Skin of body (tissue), 2 donors: ENCODE data around the gene DUOX2. TPM values are rescaled to one million over a fixed set of nuclear protein-coding genes. Genes with fewer than 3 reads are reported as not detected.
A peak's percentile ranks its signal among the peaks of the same experiment; 100 is the strongest.

Source experiments
- DNase-seq: peaks from one replicate; lab custom pipeline; 2025; lab: John Stamatoyannopoulos, UW
- total RNA-seq: library from RNA; depleted of rRNA; stranded (reverse); fragments of >200 nt; gene quantifications from one replicate; pipeline ENCODE4 v1.2.3, GENCODE V29; 2014

Gene DUOX2
- 0.79 TPM for total RNA-seq

DNA sequence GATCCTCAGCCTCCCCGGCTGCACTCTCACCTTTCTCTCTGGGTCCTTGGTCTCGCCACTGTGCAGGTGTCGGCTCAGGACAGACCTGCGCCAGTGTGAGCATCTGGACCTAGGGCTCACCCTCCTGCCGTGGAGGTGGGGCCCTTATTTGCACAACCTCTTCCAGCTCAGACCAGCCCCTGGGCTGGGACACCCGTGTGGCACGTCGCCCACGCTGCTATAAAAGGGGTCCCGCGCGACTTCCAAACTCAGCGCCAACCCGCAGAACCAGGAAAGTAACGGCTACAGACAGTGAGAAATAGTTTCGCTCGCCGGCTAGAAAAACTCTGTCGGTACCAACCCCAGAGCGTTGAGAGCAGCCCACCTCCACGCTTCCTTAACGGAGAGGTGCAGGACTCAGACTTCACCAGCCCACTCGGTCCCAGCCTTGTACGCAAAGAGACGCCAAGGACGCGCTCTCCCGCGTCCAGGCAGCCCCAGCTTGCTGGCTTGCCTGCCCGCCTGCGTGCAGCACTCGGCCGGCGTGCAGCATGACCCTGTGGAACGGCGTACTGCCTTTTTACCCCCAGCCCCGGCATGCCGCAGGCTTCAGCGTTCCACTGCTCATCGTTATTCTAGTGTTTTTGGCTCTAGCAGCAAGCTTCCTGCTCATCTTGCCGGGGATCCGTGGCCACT is at the start of gene DUOX2, which contains the start of gene DUOXA2:
Gene DUOX2 (minus strand): TSS at position 97 of the 675 bp plus-strand sequence. CDS start 761 bp downstream, outside the sequence.
Gene DUOXA2 (plus strand): TSS at position 251 of the 675 bp plus-strand sequence. CDS start 280 bp downstream, at position 531.
- no peak for DNase-seq

DNA sequence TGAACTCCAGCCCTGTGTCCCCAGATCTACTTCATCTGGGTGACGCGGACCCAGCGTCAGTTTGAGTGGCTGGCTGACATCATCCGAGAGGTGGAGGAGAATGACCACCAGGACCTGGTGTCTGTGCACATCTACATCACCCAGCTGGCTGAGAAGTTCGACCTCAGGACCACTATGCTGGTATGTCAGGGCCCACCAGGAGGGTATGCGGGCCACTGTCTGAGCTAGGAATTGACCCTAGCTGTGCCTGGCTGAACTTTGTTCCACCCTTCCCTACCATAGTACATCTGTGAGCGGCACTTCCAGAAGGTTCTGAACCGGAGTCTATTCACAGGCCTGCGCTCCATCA is 49.5 kb upstream of the DUOX2 start:
- no peak for DNase-seq

DNA sequence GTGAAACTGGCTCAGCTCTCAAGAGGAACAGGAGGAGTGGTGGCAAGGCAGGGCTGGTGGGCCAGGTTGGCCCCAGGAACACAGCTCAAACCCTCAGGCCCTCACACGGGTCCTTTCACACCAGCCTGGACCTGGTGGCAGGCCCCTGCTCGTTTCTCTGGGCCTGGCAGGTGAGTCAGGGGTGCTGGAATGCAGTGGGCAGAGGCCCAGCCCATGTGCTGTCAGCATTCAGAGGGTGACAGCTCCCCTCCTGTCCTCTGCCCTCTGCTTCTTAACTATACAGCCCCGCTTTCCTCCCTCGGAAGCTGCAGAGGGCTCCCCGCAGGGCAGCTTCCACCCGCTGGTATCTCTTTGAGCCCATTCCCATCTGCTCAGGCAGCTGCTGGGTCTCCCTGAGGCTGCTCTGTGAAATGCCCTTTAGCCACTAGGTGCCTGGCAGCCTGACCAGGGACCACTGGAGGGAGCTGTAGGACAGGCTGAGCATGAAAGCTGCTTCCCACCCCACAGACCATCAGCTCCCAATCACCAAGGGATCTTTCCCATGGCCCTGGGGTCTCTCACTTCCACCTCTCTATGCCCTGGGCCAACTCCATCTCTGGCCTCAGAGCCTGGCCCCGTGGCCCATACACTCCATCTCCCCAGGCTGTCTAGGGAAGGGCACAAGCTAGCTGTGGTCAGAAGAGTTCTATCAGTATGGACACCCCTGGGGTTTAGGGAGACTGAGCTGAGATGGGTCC is 49.0 kb upstream of the DUOX2 start:
- peak; percentile 49 for DNase-seq

DNA sequence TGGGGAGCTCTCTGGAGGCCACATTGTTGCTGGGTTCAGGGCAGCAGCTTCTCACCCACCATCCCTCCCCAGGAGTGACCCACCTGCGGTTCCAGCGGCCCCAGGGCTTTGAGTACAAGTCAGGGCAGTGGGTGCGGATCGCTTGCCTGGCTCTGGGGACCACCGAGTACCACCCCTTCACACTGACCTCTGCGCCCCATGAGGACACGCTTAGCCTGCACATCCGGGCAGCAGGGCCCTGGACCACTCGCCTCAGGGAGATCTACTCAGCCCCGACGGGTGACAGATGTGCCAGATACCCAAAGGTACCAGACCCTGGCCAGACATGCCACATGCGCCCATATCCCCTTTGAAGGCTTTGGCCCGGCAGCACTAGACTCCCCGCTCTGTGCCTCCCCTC is 47.7 kb upstream of the DUOX2 start:
- no peak for DNase-seq

DNA sequence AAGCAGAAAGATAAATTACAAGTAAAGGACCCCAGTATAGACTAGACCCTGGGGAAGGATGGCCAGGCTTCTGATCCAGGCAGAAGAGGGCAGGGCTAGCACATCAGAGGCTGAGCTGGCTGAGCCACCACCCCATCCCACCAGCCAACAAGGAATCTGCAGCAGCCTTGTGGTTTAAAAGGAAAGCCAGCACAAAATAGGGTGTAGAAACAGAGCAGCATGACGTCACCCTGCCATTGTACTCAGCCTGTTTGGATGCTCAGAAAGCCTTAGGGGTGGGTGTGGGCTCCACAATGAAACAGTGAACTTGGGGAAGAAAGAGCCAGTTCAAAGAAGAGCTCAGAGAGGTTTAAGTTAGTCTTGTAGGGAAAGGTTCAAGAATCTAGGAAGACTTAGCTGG is 44.0 kb upstream of the DUOX2 start:
- peak; percentile 12 for DNase-seq

DNA sequence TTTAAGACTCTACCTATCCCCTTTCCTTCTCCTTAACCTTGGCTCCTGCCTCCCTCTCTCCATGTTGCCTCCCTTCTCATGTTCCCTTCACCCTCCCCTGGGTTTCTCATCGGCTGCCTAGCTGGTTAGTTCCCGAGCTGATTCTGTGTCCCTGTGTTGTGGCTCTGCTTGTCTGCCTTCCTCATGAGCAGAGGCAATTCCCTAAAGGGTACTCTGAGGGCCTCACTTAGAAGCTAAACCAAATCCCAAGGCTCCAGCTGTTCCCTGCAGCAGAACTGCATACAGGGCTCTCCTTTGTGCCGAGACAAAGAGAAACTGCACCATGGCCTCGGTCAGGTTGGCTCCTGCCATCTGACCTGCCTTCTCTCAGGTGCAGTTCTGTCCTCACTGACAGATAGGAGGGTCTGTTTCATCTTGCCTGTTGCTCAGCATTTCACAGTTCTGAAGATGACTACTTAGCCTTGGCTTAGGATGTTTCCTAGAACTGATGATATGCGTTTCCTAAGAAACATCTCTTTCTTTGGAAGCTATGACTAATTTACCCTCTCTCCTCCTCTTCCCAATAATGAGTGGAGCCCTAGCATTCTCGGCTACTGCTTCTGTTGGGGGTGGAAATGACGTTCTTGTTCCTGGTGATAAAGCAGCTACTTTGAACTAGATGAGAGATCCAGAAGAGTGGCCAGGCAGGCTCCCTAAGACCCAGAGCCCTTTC is 42.9 kb upstream of the DUOX2 start:
- DNase-seq, result no peak

DNA sequence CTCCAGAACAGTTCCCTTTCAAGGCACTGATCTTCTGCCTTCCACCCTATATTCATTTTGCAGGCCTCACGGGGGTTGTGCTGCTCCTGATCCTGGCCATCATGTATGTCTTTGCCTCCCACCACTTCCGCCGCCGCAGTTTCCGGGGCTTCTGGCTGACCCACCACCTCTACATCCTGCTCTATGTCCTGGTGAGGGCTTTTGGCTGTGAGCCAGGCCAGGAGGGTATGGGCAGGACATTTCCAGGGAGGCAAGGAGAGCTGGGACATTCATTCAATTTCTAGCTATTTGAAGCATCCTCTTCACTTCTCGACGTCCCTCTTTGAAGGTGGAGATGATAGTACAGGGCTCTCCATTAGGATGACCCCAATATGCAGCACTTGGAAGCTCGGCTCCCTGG is 41.8 kb upstream of the DUOX2 start:
- DNase-seq, result no peak

DNA sequence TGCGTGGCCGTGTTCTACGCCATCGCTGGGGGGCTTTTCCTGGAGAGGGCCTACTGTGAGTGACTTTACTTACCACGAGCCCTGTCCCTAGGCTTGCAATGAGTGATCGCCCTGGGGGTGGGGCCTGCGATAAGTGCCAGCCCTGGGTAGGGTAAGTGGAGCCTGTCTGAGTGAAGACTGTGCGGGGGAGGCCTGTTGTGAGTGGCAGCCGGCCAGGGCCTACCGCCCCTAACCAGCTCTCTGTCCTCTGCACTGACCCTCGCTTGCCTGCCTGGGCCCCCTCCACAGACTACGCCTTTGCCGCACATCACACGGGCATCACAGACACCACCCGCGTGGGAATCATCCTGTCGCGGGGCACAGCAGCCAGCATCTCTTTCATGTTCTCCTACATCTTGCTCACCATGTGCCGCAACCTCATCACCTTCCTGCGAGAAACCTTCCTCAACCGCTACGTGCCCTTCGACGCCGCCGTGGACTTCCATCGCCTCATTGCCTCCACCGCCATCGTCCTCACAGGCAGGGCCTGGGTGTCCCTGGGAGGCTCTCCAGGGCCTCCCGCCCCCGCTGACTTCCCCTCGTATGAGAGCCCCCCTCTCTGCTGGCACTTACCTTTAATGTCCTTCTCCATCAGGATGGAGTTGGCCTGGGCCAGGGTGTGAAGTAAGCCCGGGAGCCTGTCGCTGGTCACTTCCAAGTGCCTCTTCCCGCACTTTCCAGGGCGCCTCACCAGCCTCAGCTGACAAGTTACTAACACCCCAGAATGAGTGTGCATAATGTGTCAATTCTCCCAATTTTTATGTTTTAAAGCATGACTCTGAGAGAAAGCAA is 38.2 kb upstream of the DUOX2 start:
- DNase-seq, result no peak

DNA sequence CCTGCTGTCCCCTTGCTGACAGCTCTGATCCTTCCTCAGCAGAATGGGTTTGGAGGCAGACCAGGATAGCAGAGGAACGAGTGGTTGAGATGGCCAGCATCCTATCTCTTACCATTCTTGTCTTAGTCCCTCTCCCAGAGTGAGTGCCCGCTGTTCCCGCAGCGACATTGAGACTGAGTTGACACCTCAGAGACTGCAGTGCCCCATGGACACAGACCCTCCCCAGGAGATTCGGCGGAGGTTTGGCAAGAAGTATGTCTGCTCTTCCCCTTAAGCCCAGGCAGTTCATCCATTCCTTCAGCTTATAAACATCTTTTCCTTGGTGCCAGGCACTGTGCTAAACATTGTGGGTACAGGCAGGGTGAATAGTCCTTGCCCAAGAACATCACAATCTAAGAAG is 37.0 kb upstream of the DUOX2 start:
- DNase-seq, result no peak

DNA sequence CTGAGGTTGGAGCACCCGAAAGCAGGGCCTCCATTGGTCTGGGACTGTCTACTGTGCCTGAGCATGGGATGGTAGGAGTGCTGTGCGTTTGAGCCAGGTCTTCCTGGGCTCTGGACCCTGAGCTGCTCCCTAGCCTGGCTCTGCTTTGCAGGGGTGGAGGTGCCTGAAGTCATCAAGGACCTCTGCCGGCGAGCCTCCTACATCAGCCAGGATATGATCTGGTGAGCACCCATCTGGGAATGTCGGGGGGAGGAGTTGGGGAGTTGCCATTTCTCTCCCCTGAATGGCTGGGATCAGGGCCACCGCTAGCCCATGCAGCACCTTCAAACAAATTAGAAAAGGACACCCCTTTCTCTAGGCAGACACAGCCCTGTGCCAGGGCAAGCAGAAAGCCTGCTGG is 36.5 kb upstream of the DUOX2 start:
- no peak for DNase-seq

DNA sequence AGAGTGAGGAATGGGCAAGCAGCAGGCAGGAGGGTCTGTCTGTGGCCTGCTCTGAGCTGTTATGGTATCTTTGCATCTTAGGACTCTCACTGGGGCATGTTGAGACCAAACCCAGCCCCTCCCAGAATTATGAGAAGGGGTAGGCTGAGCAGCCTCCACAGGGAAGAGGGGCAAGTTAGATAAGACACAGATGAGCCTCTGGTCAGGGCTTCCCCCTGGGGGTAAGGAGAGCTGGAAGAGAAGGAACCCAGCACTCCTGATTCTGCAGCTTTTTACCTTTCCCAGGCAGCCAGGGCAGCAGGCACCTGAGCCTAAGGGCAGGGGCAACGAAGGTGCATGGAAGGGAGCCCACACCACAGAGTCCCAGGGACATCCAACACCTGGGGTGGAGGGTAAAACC is 35.1 kb upstream of the DUOX2 start:
- DNase-seq, result no peak

DNA sequence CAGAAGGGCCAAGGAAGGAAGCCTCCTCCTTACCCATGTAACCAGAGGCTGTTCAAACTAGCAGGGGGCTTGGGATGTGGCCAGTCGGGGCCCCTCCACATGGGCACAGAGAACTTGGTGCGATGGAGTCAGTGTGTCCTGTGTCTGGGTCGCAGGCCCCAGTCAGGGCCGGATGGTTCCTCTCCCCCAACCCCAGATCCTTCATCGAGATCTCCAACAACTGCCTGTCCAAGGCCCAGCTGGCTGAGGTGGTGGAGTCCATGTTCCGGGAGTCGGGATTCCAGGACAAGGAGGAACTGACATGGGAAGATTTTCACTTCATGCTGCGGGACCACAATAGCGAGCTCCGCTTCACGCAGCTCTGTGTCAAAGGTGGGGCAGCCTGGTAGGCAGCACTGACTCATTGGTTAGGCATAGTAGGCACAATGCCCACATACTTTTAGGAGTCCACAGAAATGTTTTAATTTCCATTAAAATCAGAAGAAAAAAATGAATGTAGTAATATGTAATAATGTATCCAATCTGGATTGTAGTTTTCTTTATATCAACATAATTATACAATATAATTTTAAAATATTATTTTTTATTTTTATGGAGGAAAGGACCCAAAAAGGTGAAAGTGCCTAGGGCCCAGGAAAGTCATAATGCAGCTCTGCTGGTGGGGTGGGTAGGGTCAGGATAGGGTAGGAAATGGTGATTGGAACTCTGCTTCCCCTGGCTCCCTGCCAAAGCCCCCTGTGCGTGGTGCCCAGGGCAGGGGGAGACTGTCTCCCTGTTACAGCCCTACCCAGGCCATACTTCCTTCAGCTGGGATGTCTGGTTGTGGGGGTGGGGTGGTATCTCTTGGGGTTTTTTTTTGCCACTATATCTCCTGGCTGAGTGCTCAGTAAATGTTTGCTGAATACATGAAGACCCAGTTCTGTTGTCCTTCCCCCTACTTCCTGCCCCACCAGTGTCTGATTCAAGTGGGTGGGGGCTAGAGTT is 34.4 kb upstream of the DUOX2 start:
- no peak for DNase-seq

DNA sequence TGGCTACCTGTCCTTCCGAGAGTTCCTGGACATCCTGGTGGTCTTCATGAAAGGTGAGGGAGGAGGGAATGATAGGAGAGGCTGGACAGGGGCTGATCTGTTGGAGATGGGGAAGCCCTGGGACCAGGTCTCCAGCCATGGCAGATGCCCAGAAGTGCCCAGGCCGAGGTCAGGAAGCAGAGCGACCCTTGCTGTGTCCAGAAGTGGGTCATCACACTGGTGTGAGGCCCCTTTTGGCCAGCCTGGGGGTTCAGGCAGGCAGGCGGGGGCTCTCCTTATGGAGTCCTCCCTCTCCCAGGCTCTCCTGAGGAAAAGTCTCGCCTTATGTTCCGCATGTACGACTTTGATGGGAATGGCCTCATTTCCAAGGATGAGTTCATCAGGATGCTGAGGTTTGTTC is 33.6 kb upstream of the DUOX2 start:
- no peak for DNase-seq

DNA sequence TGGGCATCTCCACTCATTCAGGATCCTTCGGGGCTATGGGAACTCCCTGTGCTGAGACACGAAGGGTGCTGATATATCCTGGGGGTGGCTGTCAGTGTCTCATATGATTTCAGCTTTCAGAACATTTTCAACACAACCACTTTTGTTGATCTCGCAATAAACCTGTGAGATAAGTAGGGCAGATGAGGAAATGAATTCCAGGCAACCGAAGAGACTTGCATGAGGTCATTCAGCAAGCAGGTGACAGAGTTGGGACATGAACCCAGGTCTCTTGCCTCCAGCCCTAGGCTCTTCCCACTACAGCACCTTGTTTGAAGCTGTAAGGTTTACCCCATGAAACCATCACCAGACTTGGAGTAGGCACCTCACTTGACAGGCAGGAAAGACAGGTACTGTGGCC is 32.4 kb upstream of the DUOX2 start:
- peak; percentile 14 for DNase-seq

DNA sequence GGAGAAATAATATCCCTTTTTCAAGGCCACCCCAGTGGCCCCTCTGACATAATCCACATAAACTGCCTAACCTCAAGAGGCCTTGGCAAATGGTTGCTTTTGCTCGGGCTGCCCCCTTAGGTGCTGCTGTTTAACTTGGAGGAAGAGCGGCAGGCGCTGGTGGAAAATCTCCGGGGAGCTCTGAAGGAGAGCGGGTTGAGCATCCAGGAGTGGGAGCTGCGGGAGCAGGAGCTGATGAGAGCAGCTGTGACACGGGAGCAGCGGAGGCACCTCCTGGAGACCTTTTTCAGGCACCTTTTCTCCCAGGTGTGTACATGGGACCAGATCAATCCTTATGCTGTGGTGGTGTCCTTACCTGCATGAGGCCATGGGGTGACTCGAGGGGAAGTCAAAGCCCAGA is 30.8 kb upstream of the DUOX2 start:
- DNase-seq, result no peak

DNA sequence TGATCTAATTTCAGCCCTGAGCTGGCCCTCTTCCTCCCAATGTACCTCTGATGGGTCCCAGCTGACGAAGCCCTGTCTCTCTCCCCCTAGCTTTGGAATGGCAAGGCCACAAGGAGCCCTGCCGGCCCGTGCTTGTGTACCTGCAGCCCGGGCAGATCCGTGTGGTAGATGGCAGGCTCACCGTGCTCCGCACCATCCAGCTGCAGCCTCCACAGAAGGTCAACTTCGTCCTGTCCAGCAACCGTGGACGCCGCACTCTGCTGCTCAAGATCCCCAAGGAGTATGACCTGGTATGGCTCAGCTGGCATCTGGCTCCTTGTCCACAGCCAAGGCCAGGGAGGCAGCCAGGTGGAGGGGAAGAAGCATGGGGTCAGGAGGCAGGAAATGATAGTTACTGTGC is 30.0 kb upstream of the DUOX2 start:
- no peak for DNase-seq

DNA sequence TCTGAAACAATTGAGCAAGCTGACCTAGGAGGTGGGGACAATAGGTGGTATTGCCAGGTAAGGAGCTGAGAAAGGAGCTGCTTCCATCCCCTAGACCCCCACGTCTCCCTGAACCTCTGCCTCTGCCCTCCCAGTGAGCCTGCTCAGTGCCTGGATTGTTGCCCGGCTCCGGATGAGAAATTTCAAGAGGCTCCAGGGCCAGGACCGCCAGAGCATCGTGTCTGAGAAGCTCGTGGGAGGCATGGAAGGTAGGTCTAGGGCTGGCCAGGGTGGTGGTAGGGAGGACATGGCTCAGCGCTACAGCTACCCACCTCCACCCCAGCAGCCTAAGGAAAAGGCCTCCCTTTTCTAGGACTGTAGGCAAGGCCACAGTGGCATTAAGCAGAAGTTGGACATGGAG is 29.1 kb upstream of the DUOX2 start:
- DNase-seq, result no peak

DNA sequence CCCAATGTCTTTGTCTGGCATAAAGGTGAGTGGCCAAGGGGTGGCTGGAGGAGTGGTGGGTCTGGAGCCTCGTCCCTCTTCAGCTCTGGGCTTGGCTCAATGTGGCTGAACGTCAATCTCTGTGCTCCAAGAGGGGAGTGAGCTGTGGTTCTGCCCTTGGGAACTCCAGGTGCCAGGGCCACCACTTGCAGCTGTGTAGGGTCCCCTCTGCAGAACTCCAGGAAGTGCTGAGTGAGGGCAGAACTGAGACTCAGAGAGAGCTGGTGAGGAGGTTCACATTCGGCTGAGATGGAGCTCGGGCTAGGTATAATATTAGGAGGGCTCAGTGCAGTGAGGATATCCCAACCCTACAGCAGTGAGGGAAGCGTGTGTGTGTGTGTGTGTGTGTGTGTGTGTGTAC is 27.4 kb upstream of the DUOX2 start:
- no peak for DNase-seq

DNA sequence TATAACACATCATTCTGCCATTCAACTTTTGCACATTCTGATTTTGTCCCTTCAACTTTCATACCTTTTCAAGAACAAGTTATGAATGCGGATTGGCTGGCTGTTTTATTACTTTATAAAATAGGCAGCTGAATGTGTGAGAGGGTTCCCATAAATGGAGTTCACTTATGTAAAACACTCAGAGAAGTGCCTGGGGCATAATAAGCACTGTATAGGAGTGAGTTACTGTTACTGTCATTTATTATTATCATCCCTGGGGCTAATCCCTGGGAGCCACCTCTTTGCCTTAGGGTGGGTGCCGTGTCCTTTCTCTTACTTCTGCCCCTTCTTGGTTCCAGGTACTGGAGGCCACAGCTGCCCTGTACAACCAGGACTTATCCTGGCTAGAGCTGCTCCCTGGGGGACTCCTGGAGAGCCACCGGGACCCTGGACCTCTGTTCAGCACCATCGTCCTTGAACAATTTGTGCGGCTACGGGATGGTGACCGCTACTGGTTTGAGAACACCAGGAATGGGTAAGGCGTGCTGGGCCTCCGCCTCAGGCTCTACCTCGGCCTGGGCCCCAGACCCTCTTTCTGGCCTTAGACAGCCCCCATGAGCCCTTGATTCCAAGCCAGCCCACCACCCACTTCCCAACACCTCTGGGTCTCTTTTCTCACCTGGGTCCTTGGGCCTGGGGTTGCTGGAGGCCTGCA is 26.7 kb upstream of the DUOX2 start:
- no peak for DNase-seq

DNA sequence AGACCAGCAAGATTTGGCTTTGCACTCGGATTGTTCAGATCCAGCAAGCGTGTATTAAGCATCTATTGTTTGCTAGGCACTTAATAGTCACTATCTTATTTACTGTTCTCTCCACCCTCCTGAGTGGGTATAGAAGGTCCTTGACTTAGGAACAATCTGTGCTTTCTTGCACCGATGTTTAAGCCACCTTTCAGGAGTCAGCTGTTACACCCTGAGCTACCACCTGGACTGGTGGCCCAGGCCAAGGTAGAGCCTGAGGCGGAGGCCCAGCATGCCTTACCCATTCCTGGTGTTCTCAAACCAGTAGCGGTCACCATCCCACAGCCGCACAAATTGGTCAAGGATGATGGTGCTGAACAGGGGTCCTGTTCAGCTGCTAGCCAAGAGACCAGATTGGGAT is 25.8 kb upstream of the DUOX2 start:
- DNase-seq, result no peak
